Thyroid gland (tissue), 4 donors: ENCODE data around the gene ALOX12. TPM values are rescaled to one million over a fixed set of nuclear protein-coding genes. Genes with fewer than 3 reads are reported as not detected.
A peak's percentile ranks its signal among the peaks of the same experiment; 100 is the strongest.

ENCODE experiments used
- DNase-seq, 2 donors: peaks; one replicate each; pipeline ENCODE4 v3.0.0-alpha.2; 2019
- H3K27ac ChIP-seq, 3 donors: fragments of 200-600 bp; sonication (generic); 1 replicate in 2 of 3; 2 replicates in 1 of 3; pipeline ENCODE4 v1.5.1; 2016 to 2019; ENCODE audit warnings: mild to moderate bottlenecking in 1 of 3, moderate library complexity in 1 of 3
- H3K27me3 ChIP-seq: fragments of 200-600 bp; sonication (generic); one replicate; pipeline ENCODE4 v1.5.1; 2019
- H3K36me3 ChIP-seq, 2 donors: fragments of 200-600 bp; sonication (generic); one replicate each; pipeline ENCODE4 v1.5.1; 2016 to 2019
- H3K4me1 ChIP-seq, 2 donors: fragments of 200-600 bp; sonication (generic); one replicate each; pipeline ENCODE4 v1.5.1; 2017 to 2019
- H3K4me3 ChIP-seq, 3 donors: fragments of 200-600 bp; sonication (generic); replicated peaks in 1 of 3; 1 replicate in 2 of 3; 2 replicates in 1 of 3; pipeline ENCODE4 v1.5.1; 2016; ENCODE audit warnings: mild to moderate bottlenecking in 1 of 3
- H3K9me3 ChIP-seq: fragments of 200-600 bp; sonication (generic); one replicate; pipeline ENCODE4 v1.5.1; 2017
- CTCF ChIP-seq, 6 experiments: fragments of 200-600 bp in 3 of 6; fragments of 450-650 bp in 3 of 6; sonication (generic) in 3 of 6; IDR thresholded peaks; one replicate each; pipeline ENCODE4 v1.5.1; 2016 to 2019; ENCODE audit warnings: antibody characterized with exemption in 6 of 6, mild to moderate bottlenecking in 2 of 6, inconsistent platforms in 1 of 6, moderate library complexity in 1 of 6
- POLR2A ChIP-seq, 2 donors: fragments of 450-650 bp; IDR thresholded peaks; one replicate each; pipeline ENCODE4 v1.6.1; 2017; ENCODE audit warnings: antibody characterized with exemption in 2 of 2, mild to moderate bottlenecking in 2 of 2, moderate library complexity in 1 of 2
- WGBS, 2 donors: methylation state at CpG; one replicate each; pipeline ENCODE4 v1.1.5; 2017; 5-methylcytosine and 5-hydroxymethylcytosine counted together
- intact Hi-C: fragments of 100-400 bp; cut with DNase I; formaldehyde crosslinking; loops from one replicate; pipeline ENCODE4 v1.15.1; 2023
- total RNA-seq, 4 donors: library from RNA; depleted of rRNA; stranded (reverse); fragments of >200 nt; gene quantifications; one replicate each; pipeline ENCODE4 v1.2.3, GENCODE V29; 2016

The ALOX12 gene
- total RNA-seq, 4 donors from 2014 or later: not detected

DNA sequence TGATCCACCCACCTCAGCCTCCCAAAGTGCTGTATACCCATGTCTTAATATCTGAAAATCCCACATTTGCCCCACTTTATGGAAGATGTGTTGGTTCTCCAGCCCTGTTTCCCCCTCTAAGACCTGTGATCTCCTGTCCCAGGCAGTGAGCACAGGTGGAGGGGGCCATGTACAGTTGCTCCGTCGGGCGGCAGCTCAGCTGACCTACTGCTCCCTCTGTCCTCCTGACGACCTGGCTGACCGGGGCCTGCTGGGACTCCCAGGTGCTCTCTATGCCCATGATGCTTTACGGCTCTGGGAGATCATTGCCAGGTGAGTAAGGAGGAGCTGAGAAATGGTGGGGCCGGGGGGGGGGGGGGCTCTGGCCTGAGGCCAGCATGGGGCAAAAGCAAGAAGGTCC is 9.9 kb downstream of the ALOX12 start:
- Histone ChIP-seq H3K27ac (no peak overlapping the region), H3K36me3 (peaks cover 11 to 13% of the 10 kb centered on the region in 2 donors), H3K9me3 (no peaks in the 10 kb centered on the region), H3K4me3 (no peak overlapping the region), H3K27me3 (no peaks in the 10 kb centered on the region), H3K4me1 (peaks cover 4 to 5% of the 10 kb centered on the region in 2 donors)
- intact Hi-C loops: no loop called here
- TF ChIP-seq CTCF (IDR thresholded peaks at IDR 0.05) (no peak), POLR2A (IDR thresholded peaks at IDR 0.05) (no peak)
- no peak for DNase-seq
- WGBS, 2 donors: 79 to 92% methylated on average over 6 of the region's 7 CpGs

- H3K9me3 ChIP-seq: no peaks in the 10 kb centered on the region
- peaks cover 3 to 4% of the 10 kb centered on the region in 2 donors for H3K36me3 ChIP-seq
- no peak overlapping the region for H3K27ac ChIP-seq
- DNase-seq: no peak
- H3K27me3 ChIP-seq: no peaks in the 10 kb centered on the region
- no peak for TF ChIP-seq CTCF (IDR thresholded peaks at IDR 0.05)
- TF ChIP-seq POLR2A (IDR thresholded peaks at IDR 0.05): no peak
- 86% methylated on average over 2 of the region's 2 CpGs for WGBS, 2 donors
- no peak overlapping the region for H3K4me3 ChIP-seq
- H3K4me1 ChIP-seq: peaks cover 14 to 16% of the 10 kb centered on the region in 2 donors
- intact Hi-C loops: no loop called here
Observed at GRCh38 chr17:7007143-7007542, 11.3 kb downstream of the ALOX12 start.

DNA sequence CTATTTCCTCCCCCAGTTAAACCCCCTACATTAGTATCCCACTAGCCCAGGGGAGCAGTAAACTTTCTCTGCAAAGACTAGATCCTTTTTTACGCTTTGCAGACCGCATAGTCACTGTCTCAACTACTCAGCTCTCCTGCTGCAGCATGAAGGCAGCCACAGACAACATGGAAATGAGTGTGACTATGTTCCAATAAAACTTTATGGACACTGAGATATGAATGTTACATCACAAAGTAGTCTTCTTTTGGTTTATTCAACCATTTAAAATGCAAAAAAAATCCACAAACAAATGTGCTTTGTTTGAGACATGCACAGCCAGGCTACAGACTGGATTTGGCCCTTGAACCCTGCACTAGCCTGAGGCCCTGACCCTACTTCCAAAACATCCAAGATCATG is 14.7 kb downstream of the ALOX12 start:
- no peaks in the 10 kb centered on the region for H3K9me3 ChIP-seq
- DNase-seq: no peak
- H3K36me3 ChIP-seq: no peaks in the 10 kb centered on the region
- H3K4me1 ChIP-seq: peaks cover 27 to 35% of the 10 kb centered on the region in 2 donors
- no peak overlapping the region for H3K4me3 ChIP-seq
- no peak for TF ChIP-seq CTCF (IDR thresholded peaks at IDR 0.05)
- no peak for TF ChIP-seq POLR2A (IDR thresholded peaks at IDR 0.05)
- 96 to 98% methylated on average over 2 of the region's 2 CpGs for WGBS, 2 donors
- intact Hi-C loops: no loop called here
- no peak overlapping the region for H3K27ac ChIP-seq
- no peaks in the 10 kb centered on the region for H3K27me3 ChIP-seq

- TF ChIP-seq CTCF (IDR thresholded peaks at IDR 0.05): no peak
- no peak for TF ChIP-seq POLR2A (IDR thresholded peaks at IDR 0.05)
- Histone ChIP-seq H3K4me3 (peak overlapping the region; percentile 70 to 98 (median 73)), H3K36me3 (no peaks in the 10 kb centered on the region), H3K9me3 (no peaks in the 10 kb centered on the region), H3K27ac (no peak overlapping the region), H3K27me3 (no peaks in the 10 kb centered on the region), H3K4me1 (peaks cover 35 to 36% of the 10 kb centered on the region in 2 donors)
- WGBS, 2 donors: 51 to 54% methylated on average over 14 of the region's 14 CpGs
- no peak for DNase-seq
- intact Hi-C loops: no loop called here
Observed at GRCh38 chr17:7011415-7011814, 15.6 kb downstream of the ALOX12 start.

GRCh38 chr17:7011942-7012254 is 16.0 kb downstream of the ALOX12 start:
- H3K27ac ChIP-seq: peak overlapping the region; percentile 92 to 98 (median 94)
- TF ChIP-seq POLR2A (IDR thresholded peaks at IDR 0.05) (no peak), CTCF (IDR thresholded peaks at IDR 0.05) (no peak)
- 1% methylated on average over 6 of the region's 6 CpGs for WGBS, 2 donors
- no peaks in the 10 kb centered on the region for H3K36me3 ChIP-seq
- intact Hi-C loops: no loop called here
- H3K4me1 ChIP-seq: peaks cover 35 to 37% of the 10 kb centered on the region in 2 donors
- H3K9me3 ChIP-seq: no peaks in the 10 kb centered on the region
- no peak for DNase-seq
- no peaks in the 10 kb centered on the region for H3K27me3 ChIP-seq
- peak overlapping the region; percentile 70 to 98 (median 73) for H3K4me3 ChIP-seq
